Transverse colon (tissue), 4 donors: Measurements from ENCODE around the gene TJP2. TPM values are rescaled to one million over a fixed set of nuclear protein-coding genes. Genes with fewer than 3 reads are reported as not detected.

Source experiments
- DNase-seq: peaks from one replicate; pipeline ENCODE4 v3.0.0-alpha.2; 2019
- H3K27ac ChIP-seq, 4 donors: fragments of 200-600 bp; sonication (generic); 2 replicates each; pipeline ENCODE4 v1.5.1; 2016 to 2018; ENCODE audit warnings: inconsistent platforms in 4 of 4
- H3K27me3 ChIP-seq: fragments of 200-600 bp; sonication (generic); 2 replicates; pipeline ENCODE4 v1.5.1; 2017; ENCODE audit warnings: inconsistent platforms
- H3K36me3 ChIP-seq, 4 donors: fragments of 200-600 bp; sonication (generic); 2 replicates each; pipeline ENCODE4 v1.5.1; 2017 to 2019; ENCODE audit warnings: inconsistent platforms in 4 of 4
- H3K4me1 ChIP-seq, 4 donors: fragments of 200-600 bp; sonication (generic); 2 replicates each; pipeline ENCODE4 v1.5.1; 2017 to 2020; ENCODE audit warnings: inconsistent platforms in 4 of 4
- H3K4me3 ChIP-seq, 4 donors: fragments of 200-600 bp; sonication (generic); 1 replicate in 1 of 4; 2 replicates in 3 of 4; pipeline versions ENCODE4 v1.5.1 to v1.6.1; 2017 to 2019; ENCODE audit warnings: inconsistent platforms in 4 of 4
- H3K9me3 ChIP-seq, 2 donors: fragments of 200-600 bp; sonication (generic); 2 replicates each; pipeline ENCODE4 v1.5.1; 2017 to 2019; ENCODE audit warnings: inconsistent platforms in 2 of 2
- CTCF ChIP-seq, 5 experiments: fragments of 200-600 bp in 3 of 5; fragments of 450-650 bp in 2 of 5; sonication (generic) in 3 of 5; IDR thresholded peaks; 1 replicate in 2 of 5; 2 replicates in 3 of 5; pipeline ENCODE4 v1.5.1; 2016 to 2017; ENCODE audit warnings: antibody characterized with exemption in 5 of 5, inconsistent platforms in 3 of 5, mild to moderate bottlenecking in 2 of 5, moderate library complexity in 1 of 5
- EP300 ChIP-seq: sonication (generic); formaldehyde crosslinking; IDR thresholded peaks from one replicate; pipeline ENCODE4 v1.6.1; 2017; ENCODE audit warnings: antibody characterized with exemption, low read depth
- POLR2A ChIP-seq: fragments of 450-650 bp; IDR thresholded peaks from one replicate; pipeline ENCODE4 v1.6.1; 2016; ENCODE audit warnings: antibody characterized with exemption, mild to moderate bottlenecking, moderate library complexity
- POLR2AphosphoS5 ChIP-seq, 3 donors: sonication (generic); formaldehyde crosslinking; IDR thresholded peaks; one replicate each; pipeline ENCODE4 v1.6.1; 2016; ENCODE audit warnings: antibody characterized with exemption in 3 of 3
- WGBS, 2 donors: methylation state at CpG; one replicate each; pipeline ENCODE4 v1.1.5; 2018; ENCODE audit warnings: low coverage in 1 of 2; 5-methylcytosine and 5-hydroxymethylcytosine counted together
- in situ Hi-C, 4 donors: fragments of 200-750 bp; cut with MboI; loops; one replicate each; pipeline versions ENCODE4 v1.15.0 to v1.15.1; 2017; ENCODE audit warnings: low sequenced_read_pairs in 3 of 4, low pct_ligation_motif_present in 1 of 4, low pct_unique_long_range_greater_than_20kb in 1 of 4
- intact Hi-C: fragments of 100-400 bp; cut with DNase I; formaldehyde crosslinking; loops from one replicate; pipeline ENCODE4 v1.15.1; 2023; ENCODE audit warnings: low total_unique reads
- total RNA-seq, 4 donors: library from RNA; depleted of rRNA; stranded (reverse); fragments of >200 nt; gene quantifications; one replicate each; pipeline ENCODE4 v1.1.0, GENCODE V29; 2016

The TJP2 gene
- total RNA-seq, 4 donors from 2014 or later, result 128 to 282 (median 202) TPM

- in situ Hi-C loops, result no loop called here
- TF ChIP-seq POLR2A, result no peak
- TF ChIP-seq CTCF (IDR thresholded peaks at IDR 0.05), result no peak
- TF ChIP-seq POLR2AphosphoS5 (IDR thresholded peaks at IDR 0.05), result no peak
- TF ChIP-seq EP300, result no peak
- Histone ChIP-seq H3K4me1 (no peaks in the 10 kb centered on the region), H3K9me3 (no peaks in the 10 kb centered on the region), H3K36me3 (peaks cover 0 to 23% (median 9%) of the 10 kb centered on the region in 4 donors), H3K27me3 (no peaks in the 10 kb centered on the region), H3K4me3 (no peak overlapping the region), H3K27ac (no peak overlapping the region)
- 86 to 95% methylated on average over 3 of the region's 3 CpGs for WGBS, 2 donors
- intact Hi-C loops, result no loop called here
- no peak for DNase-seq
Observed at GRCh38 chr9:69218166-69218565, 44.1 kb downstream of the TJP2 start.

- no peak for TF ChIP-seq POLR2A
- no peak for TF ChIP-seq POLR2AphosphoS5 (IDR thresholded peaks at IDR 0.05)
- no peak for TF ChIP-seq EP300
- no peak for TF ChIP-seq CTCF (IDR thresholded peaks at IDR 0.05)
- intact Hi-C loops (no loop called here), in situ Hi-C loops (no loop called here)
- Histone ChIP-seq H3K27ac (no peak overlapping the region), H3K4me1 (no peaks in the 10 kb centered on the region), H3K4me3 (no peak overlapping the region), H3K27me3 (no peaks in the 10 kb centered on the region), H3K9me3 (no peaks in the 10 kb centered on the region), H3K36me3 (peaks cover 0 to 26% (median 14%) of the 10 kb centered on the region in 4 donors)
- no peak for DNase-seq
- WGBS, 2 donors, result 97% methylated on average over 47 of the region's 47 CpGs; no CpG with 5 or more reads in 1 of the 2 donors
Observed at GRCh38 chr9:69221036-69221435, 47.0 kb downstream of the TJP2 start.

GRCh38 chr9:69222970-69223369 lies 48.9 kb downstream of the TJP2 start:
- Histone ChIP-seq H3K27ac (no peak overlapping the region), H3K36me3 (peaks cover 0 to 33% (median 14%) of the 10 kb centered on the region in 4 donors), H3K9me3 (no peaks in the 10 kb centered on the region), H3K4me3 (no peak overlapping the region), H3K4me1 (no peaks in the 10 kb centered on the region), H3K27me3 (no peaks in the 10 kb centered on the region)
- in situ Hi-C loops, result no loop called here
- intact Hi-C loops, result no loop called here
- 80 to 93% methylated on average over 3 to 8 of the region's 8 CpGs for WGBS, 2 donors
- no peak for TF ChIP-seq CTCF (IDR thresholded peaks at IDR 0.05)
- no peak for TF ChIP-seq POLR2AphosphoS5 (IDR thresholded peaks at IDR 0.05)
- TF ChIP-seq POLR2A, result no peak
- TF ChIP-seq EP300, result no peak
- DNase-seq, result no peak

GRCh38 chr9:69223605-69224004 lies 49.5 kb downstream of the TJP2 start:
- peaks cover 0 to 38% (median 15%) of the 10 kb centered on the region in 4 donors for H3K36me3 ChIP-seq

More at GRCh38 chr9:69223605-69224004, 49.5 kb downstream of the TJP2 start:
- intact Hi-C loops, result no loop called here
- Histone ChIP-seq H3K27me3 (no peaks in the 10 kb centered on the region), H3K27ac (no peak overlapping the region), H3K9me3 (no peaks in the 10 kb centered on the region), H3K4me3 (no peak overlapping the region), H3K4me1 (no peaks in the 10 kb centered on the region)
- WGBS, 2 donors, result 79 to 86% methylated on average over 1 to 2 of the region's 2 CpGs
- no peak for DNase-seq
- TF ChIP-seq CTCF (IDR thresholded peaks at IDR 0.05) (peak; percentile 47 to 60 (median 53)), EP300 (no peak)
- in situ Hi-C loops, result no loop called here
